B cell (primary cell): ENCODE measurements around the gene SMURF2. TPM values are rescaled to one million over a fixed set of nuclear protein-coding genes. Genes with fewer than 3 reads are reported as not detected.

Experiments
- ATAC-seq: fragments of 200-7000 bp; cut with Tn5 transposase; one replicate; pipeline ENCODE4 v1.10.0; 2021; ENCODE audit warnings: low read depth, mild to moderate bottlenecking, moderate number of reproducible peaks, moderate library complexity
- CTCF ChIA-PET: fragments of 350-600 bp; sonication (Branson Sonifier 250); formaldehyde crosslinking; loops from one replicate; lab custom pipeline; 2021; ENCODE audit warnings: antibody characterized with exemption, inconsistent platforms; lab: Charles Lee
- POLR2A ChIA-PET: fragments of 350-600 bp; sonication (Branson Sonifier 250); formaldehyde crosslinking; loops from one replicate; lab custom pipeline; 2021; ENCODE audit warnings: antibody characterized with exemption; lab: Charles Lee
- DNase-seq: peaks from one replicate; pipeline ENCODE4 v3.0.0; 2013
- H2AFZ ChIP-seq: 2 replicates; pipeline ENCODE4 v1.6.1; 2012; ENCODE audit warnings: mild to moderate bottlenecking, low read depth, low read length; ENCODE audit not compliant: insufficient read depth, poor library complexity, severe bottlenecking
- H3K27ac ChIP-seq, 2 donors: 1 replicate in 1 of 2; 2 replicates in 1 of 2; pipeline ENCODE4 v1.5.1; 2012 to 2013; ENCODE audit warnings: low read length in 2 of 2, mild to moderate bottlenecking in 2 of 2, moderate library complexity in 1 of 2
- H3K27me3 ChIP-seq, 4 experiments: fragments of 200-600 bp in 1 of 4; sonication (generic) in 1 of 4; replicated peaks in 1 of 4; 1 replicate in 2 of 4; 2 replicates in 2 of 4; pipeline versions ENCODE4 v1.6.1 to v1.7.0; 2013 to 2016; ENCODE audit warnings: low read length in 3 of 4, mild to moderate bottlenecking in 2 of 4, mixed read lengths in 1 of 4, moderate library complexity in 1 of 4; ENCODE audit not compliant: insufficient read depth in 4 of 4, control insufficient read depth in 3 of 4; ENCODE audit errors: control extremely low read depth in 1 of 4
- H3K36me3 ChIP-seq, 2 experiments: replicated peaks in 1 of 2; 1 replicate in 1 of 2; 2 replicates in 1 of 2; pipeline versions ENCODE4 v1.6.1 to v1.7.1; 2013; ENCODE audit warnings: low read length in 1 of 2; ENCODE audit not compliant: insufficient read depth in 2 of 2, control insufficient read depth in 1 of 2; ENCODE audit errors: control extremely low read depth in 1 of 2, extremely low read depth in 1 of 2
- H3K4me1 ChIP-seq, 2 donors: fragments of 200-600 bp in 1 of 2; sonication (generic) in 1 of 2; 1 replicate in 1 of 2; 2 replicates in 1 of 2; pipeline versions ENCODE4 v1.5.1 to v1.6.1; 2013 to 2017; ENCODE audit warnings: low read length in 2 of 2; ENCODE audit not compliant: control insufficient read depth in 2 of 2, insufficient read depth in 2 of 2
- H3K4me2 ChIP-seq: replicated peaks from 2 replicates; pipeline ENCODE3; 2012; ENCODE audit warnings: mild to moderate bottlenecking, low read depth, low read length; ENCODE audit not compliant: poor library complexity, severe bottlenecking
- H3K4me3 ChIP-seq, 5 experiments: fragments of 200-600 bp in 1 of 5; sonication (generic) in 1 of 5; 1 replicate in 3 of 5; 2 replicates in 2 of 5; pipeline versions ENCODE4 v1.5.1 to v1.7.0; 2011 to 2016; ENCODE audit warnings: low read length in 4 of 5, mild to moderate bottlenecking in 4 of 5, low read depth in 2 of 5, control low read depth in 1 of 5, moderate library complexity in 1 of 5; ENCODE audit not compliant: insufficient read depth in 1 of 5; ENCODE audit errors: control extremely low read depth in 1 of 5, extremely low read depth in 1 of 5
- H3K79me2 ChIP-seq: fragments of 200-600 bp; sonication (generic); one replicate; pipeline ENCODE4 v1.6.0; 2016; ENCODE audit warnings: low read length; ENCODE audit not compliant: control insufficient read depth, insufficient read depth
- H3K9ac ChIP-seq: fragments of 200-600 bp; sonication (generic); 2 replicates; pipeline ENCODE4 v1.6.1; 2017; ENCODE audit warnings: mild to moderate bottlenecking, low read length, moderate library complexity
- H3K9me3 ChIP-seq, 3 donors: one replicate each; pipeline versions ENCODE4 v1.6.1 to v1.7.1; 2013; ENCODE audit warnings: low read length in 2 of 3; ENCODE audit not compliant: control insufficient read depth in 2 of 3, insufficient read depth in 1 of 3; ENCODE audit errors: control extremely low read depth in 1 of 3
- H4K20me1 ChIP-seq: 2 replicates; pipeline ENCODE4 v1.6.0; 2012; ENCODE audit warnings: mild to moderate bottlenecking, low read length; ENCODE audit not compliant: insufficient read depth, control insufficient read depth, poor library complexity, severe bottlenecking
- H3K27ac Mint-ChIP-seq: one replicate; pipeline ENCODE4 v1.8.0; 2021; ENCODE audit warnings: mixed read lengths
- H3K27me3 Mint-ChIP-seq: one replicate; pipeline ENCODE4 v1.8.0; 2021; ENCODE audit warnings: mixed read lengths
- H3K4me1 Mint-ChIP-seq: one replicate; pipeline ENCODE4 v1.8.0; 2021; ENCODE audit warnings: mixed read lengths
- H3K4me3 Mint-ChIP-seq: one replicate; pipeline ENCODE4 v1.8.0; 2021; ENCODE audit warnings: mixed read lengths
- H3K9me3 Mint-ChIP-seq: one replicate; pipeline ENCODE4 v1.8.0; 2022; ENCODE audit warnings: mixed read lengths; ENCODE audit not compliant: insufficient read depth
- EZH2 ChIP-seq: IDR thresholded peaks from 2 replicates; pipeline ENCODE4 v1.6.1; 2012; ENCODE audit warnings: borderline replicate concordance, low read depth, mild to moderate bottlenecking, moderate library complexity, low read length; ENCODE audit not compliant: insufficient read depth, poor library complexity, severe bottlenecking
- WGBS: methylation state at CpG from one replicate; pipeline ENCODE4 v1.1.5; 2013; ENCODE audit warnings: missing lambda C conversion rate; ENCODE audit not compliant: insufficient coverage; 5-methylcytosine and 5-hydroxymethylcytosine counted together
- intact Hi-C: fragments of 100-400 bp; cut with micrococcal nuclease; formaldehyde crosslinking; loops from one replicate; pipeline ENCODE4 v1.10.0; 2022
- polyA plus RNA-seq: library from polyadenylated mRNA; depleted of rRNA; stranded (reverse); fragments of >200 nt; gene quantifications from 2 replicates; pipeline ENCODE4 v1.2.3, GENCODE V29; 2012
- total RNA-seq, 2 donors: library from RNA; stranded (reverse); fragments of 120-200 nt in 1 of 2; gene quantifications; 1 replicate in 1 of 2; 2 replicates in 1 of 2; pipeline versions ENCODE4 v1.2.3 to v1.2.4, GENCODE V29; 2013 to 2022
- TF ChIP-seq, protein P1 (sequence below): fragments of 200-600 bp; IDR thresholded peaks from one replicate; pipeline ENCODE4 v1.8.0; 2022; ENCODE audit warnings: antibody characterized with exemption, mild to moderate bottlenecking

SMURF2 gene
- total and polyA plus RNA-seq, 2 donors (not counting 1 experiment from before 2014, with no cell fraction given) = 9.2 to 32.8 TPM

DNA sequence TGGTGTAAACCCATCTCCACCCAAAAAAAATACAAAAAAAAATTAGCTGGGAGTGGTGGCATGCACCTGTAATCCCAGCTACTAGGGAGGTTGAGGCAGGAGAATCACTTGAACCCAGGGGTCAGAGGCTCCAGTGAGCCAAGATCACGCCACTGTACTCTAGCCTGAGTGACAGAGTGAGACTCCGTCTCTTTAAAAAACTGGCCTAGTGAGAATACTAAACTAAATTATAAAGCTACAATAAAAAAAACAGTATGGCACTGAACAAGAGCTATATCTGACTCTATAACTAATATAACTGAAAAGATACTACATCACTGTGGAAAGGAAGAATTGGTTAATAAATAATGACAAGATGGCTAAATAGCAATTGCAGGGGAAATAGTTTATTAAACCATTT lies 6.4 kb downstream of the SMURF2 start:
- CTCF ChIA-PET = interaction anchor here (0.7 to 2.0 kb wide), 2 partner anchors 237 to 283 kb away, joined by 3 to 9 read pairs; no protein-coding TSS in a partner anchor
- Histone ChIP-seq H3K36me3 (no peaks in the 10 kb centered on the region), H3K4me1 (peaks cover 7 to 8% of the 10 kb centered on the region in 2 donors), H3K4me3 (no peak overlapping the region), H2AFZ (no peak overlapping the region), H3K9ac (no peak overlapping the region), H3K4me2 (no peak overlapping the region), H3K9me3 (peaks cover 0 to 3% (median 0%) of the 10 kb centered on the region in 3 donors), H3K27me3 (no peaks in the 10 kb centered on the region), H4K20me1 (peaks cover 54% of the 10 kb centered on the region), H3K27ac (no peak overlapping the region), H3K79me2 (peaks cover 86% of the 10 kb centered on the region)
- no CpG with 5 or more reads among the region's 2 CpGs for WGBS
- Mint-ChIP-seq H3K4me1 (peaks cover 35% of the 10 kb centered on the region), H3K9me3 (no peaks in the 10 kb centered on the region), H3K27me3 (no peaks in the 10 kb centered on the region), H3K4me3 (no peak overlapping the region), H3K27ac (no peak overlapping the region)
- POLR2A ChIA-PET = no interaction called here
- DNase-seq (no peak), ATAC-seq (no peak)
- intact Hi-C loops = no loop called here
- no peak for TF ChIP-seq EZH2
- TF ChIP-seq, protein P1, sequence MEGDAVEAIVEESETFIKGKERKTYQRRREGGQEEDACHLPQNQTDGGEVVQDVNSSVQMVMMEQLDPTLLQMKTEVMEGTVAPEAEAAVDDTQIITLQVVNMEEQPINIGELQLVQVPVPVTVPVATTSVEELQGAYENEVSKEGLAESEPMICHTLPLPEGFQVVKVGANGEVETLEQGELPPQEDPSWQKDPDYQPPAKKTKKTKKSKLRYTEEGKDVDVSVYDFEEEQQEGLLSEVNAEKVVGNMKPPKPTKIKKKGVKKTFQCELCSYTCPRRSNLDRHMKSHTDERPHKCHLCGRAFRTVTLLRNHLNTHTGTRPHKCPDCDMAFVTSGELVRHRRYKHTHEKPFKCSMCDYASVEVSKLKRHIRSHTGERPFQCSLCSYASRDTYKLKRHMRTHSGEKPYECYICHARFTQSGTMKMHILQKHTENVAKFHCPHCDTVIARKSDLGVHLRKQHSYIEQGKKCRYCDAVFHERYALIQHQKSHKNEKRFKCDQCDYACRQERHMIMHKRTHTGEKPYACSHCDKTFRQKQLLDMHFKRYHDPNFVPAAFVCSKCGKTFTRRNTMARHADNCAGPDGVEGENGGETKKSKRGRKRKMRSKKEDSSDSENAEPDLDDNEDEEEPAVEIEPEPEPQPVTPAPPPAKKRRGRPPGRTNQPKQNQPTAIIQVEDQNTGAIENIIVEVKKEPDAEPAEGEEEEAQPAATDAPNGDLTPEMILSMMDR = no peak

DNA sequence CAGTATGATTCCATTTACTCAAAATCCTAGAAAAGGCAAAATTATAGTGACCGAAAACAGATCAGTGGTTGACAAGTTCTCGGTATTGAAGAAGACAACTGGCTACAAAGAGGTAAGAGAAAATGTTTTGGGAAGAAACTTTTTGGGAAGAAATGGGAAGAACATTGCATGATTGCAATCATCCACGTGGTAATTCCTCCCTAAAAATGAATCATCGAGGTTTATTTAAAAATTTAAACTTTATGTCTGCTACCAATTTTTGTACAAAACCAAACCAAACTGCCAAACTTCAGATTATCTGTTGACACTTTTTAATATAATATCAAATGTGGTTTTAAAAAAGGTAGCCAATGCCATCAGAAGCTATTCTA lies 8.1 kb downstream of the SMURF2 start:
- no peaks in the 10 kb centered on the region for H3K36me3 ChIP-seq
- no peak overlapping the region for H3K4me2 ChIP-seq
- Mint-ChIP-seq H3K4me3 (no peak overlapping the region), H3K9me3 (no peaks in the 10 kb centered on the region), H3K4me1 (peaks cover 26% of the 10 kb centered on the region), H3K27ac (no peak overlapping the region), H3K27me3 (no peaks in the 10 kb centered on the region)
- ChIA-PET POLR2A (no interaction called here), CTCF (no interaction called here)
- H3K9me3 ChIP-seq = peaks cover 0 to 3% (median 0%) of the 10 kb centered on the region in 3 donors
- no peak overlapping the region for H2AFZ ChIP-seq
- peaks cover 48% of the 10 kb centered on the region for H4K20me1 ChIP-seq
- WGBS = no CpG with 5 or more reads among the region's 4 CpGs
- no peak overlapping the region for H3K9ac ChIP-seq
- peaks cover 92% of the 10 kb centered on the region for H3K79me2 ChIP-seq
- H3K27ac ChIP-seq = no peak overlapping the region
- H3K4me1 ChIP-seq = no peaks in the 10 kb centered on the region
- H3K27me3 ChIP-seq = no peaks in the 10 kb centered on the region
- H3K4me3 ChIP-seq = no peak overlapping the region
- DNase-seq = no peak
- intact Hi-C loops = no loop called here
- TF ChIP-seq, protein P1 = no peak
- no peak for TF ChIP-seq EZH2
- no peak for ATAC-seq
